SHP77 (cell line): Measurements from ENCODE around the gene TJP1.

ENCODE experiments used
- DNase-seq, 2 experiments: peaks; one replicate each; lab custom pipeline; 2025; lab: John Stamatoyannopoulos, UW

The TJP1 gene

DNA sequence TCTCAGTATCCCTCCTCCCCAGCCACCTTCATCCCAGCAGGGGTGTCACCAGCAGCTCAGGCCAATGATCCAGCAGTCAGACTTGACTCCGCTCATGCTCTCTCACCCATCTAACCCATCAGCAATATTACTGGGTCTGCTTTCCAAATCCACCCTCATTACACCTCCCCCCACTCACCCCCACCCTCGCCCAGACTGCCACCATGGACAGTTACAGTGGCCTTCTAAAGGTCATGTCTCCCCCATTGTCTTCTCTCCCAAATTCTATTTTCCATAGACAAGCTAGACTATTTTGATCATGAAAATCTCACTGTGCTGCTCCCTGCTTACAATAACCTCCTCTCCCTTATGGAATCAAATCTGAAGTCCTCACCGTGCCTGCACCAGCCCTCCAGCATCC is 156.0 kb downstream of the TJP1 start:
- no peak for DNase-seq

DNA sequence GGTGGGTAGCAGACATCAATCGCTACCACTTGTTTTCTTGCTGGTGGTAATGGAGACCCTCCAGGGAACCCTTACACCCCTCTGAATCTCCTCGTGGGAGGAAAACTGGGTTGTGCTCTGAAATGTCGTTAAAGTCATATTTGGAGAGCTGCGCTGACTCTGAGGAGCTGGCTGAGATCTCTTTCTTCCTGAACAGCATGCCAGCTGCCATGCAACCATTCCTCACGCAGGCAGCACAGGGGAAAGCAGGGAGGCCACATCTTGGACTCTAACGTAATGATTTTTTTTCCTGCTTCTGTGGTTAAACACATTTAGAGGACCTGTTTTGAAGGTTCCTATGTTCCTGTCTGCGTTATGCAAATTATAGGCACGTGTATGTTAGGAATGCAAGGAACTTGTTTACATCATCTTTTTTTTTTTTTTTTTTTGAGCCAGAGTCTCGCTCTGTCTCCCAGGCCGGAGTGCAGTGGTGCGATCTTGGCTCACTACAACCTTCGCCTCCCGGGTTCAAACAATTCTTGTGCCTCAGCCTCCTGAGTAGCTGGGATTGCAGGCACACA is 156.7 kb downstream of the TJP1 start:
- no peak for DNase-seq

- no peak for DNase-seq
These were observed 157.9 kb downstream of the TJP1 start for GRCh38 chr15:29664406-29664805.

DNA sequence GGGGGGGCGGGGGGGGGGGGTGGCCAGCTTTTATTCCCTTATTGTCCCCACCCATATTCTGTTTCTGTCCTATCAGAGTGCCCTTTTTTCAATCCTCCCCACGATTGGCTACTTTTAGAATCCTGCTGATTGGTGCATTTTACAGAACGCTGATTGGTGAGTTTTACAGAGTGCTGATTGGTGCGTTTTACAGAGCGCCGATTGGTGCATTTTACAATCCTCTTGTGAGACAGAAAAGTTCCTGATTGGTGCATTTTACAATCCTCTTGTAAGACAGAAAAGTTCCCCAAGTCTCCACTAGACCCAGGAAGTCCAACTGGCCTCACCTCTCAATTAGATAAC is 164.8 kb downstream of the TJP1 start:
- DNase-seq: peak in 1 of 2 experiments; percentile 21

DNA sequence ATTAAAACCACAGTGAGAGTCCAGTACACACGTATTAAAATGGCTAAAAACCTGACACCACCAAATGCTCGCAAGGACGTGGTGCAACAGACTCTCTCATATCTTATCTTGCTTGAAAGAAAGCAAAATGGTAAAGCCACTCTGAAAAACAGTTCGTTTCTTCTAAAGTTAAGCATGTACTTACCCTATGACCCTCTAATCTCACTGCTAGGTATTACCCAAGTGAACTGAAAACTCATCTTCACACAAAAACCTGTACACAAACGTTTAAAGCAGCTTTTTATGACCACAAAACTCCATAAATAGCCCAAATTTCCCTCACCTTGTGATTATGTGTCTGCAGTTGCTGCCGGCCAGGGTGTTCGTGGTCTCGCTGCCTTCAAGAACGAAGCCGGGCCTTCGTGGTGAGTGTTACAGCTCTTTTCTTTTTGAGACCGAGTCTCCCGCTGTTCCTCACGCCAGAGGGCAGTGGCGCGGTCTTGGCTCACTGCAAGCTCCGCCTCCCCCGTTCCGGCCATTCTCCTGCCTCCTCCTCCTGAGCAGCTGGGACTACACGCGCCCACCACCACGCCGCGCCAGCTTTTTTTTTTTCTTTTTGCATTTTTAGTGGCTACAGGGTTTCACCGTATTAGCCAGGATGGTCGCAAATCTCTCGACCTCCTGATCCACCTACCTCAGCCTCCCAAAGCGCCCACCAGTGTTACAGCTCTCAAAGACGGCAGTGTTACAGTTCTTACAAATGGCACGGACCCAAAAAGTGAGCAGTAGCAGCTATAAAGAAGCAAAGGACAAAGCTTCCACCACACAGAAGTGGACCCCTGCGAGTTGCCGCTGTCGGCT is 165.4 kb downstream of the TJP1 start:
- peak; percentile 82 to 86 for DNase-seq

DNA sequence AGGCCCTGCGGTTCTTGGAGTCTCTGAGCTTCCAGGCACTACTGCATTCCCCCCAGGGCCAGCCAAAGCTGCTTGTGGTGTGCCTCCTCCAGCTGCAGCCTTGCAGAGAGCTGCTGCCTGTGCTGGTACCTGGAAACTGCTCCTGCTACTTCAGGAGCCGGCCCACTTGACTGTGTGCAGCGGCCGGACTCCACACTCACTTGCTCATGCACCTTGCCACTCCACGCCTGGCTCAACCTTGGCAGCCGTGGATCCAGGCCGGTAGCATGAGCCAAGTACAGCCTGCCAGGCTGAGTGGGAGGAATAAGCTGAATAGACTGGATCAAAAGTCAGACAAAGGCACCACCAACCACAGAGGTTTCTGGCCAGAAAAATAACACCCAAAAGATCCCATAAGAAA is 169.7 kb downstream of the TJP1 start:
- DNase-seq: no peak

GRCh38 chr15:29651476-29652233 is 170.6 kb downstream of the TJP1 start:
- DNase-seq: no peak
